Endothelial cell of umbilical vein (primary cell): ENCODE measurements around the gene MEIOB.

ENCODE experiments used
- EZH2 ChIP-seq: IDR thresholded peaks from 2 replicates; pipeline ENCODE4 v1.6.1; 2012; ENCODE audit warnings: borderline replicate concordance, low read depth, mild to moderate bottlenecking, moderate library complexity, low read length, inconsistent platforms; ENCODE audit not compliant: severe bottlenecking
- GATA2 ChIP-seq: IDR thresholded peaks from 2 replicates; pipeline ENCODE4 v1.7.0; 2011; ENCODE audit warnings: low read depth, mild to moderate bottlenecking, moderate library complexity, mixed read lengths, low read length; ENCODE audit not compliant: insufficient read length, insufficient read depth
- MYC ChIP-seq: IDR thresholded peaks from one replicate; pipeline ENCODE4 v1.6.1; 2011; ENCODE audit warnings: mild to moderate bottlenecking, low read depth, low read length
- POLR2AphosphoS5 ChIP-seq: IDR thresholded peaks from 2 replicates; pipeline ENCODE4 v1.6.1; 2012; ENCODE audit warnings: low read depth, mild to moderate bottlenecking, control low read depth, low read length, moderate library complexity; ENCODE audit not compliant: insufficient read depth
- TF ChIP-seq, protein P1 (sequence below), 2 donors: IDR thresholded peaks; 1 replicate in 1 of 2; 2 replicates in 1 of 2; pipeline ENCODE4 v1.5.1; 2011; ENCODE audit warnings: low read length in 2 of 2, mild to moderate bottlenecking in 2 of 2, moderate library complexity in 2 of 2, control low read depth in 1 of 2, inconsistent platforms in 1 of 2, low read depth in 1 of 2; ENCODE audit not compliant: insufficient read depth in 1 of 2; ENCODE audit errors: extremely low read depth in 1 of 2
- TF ChIP-seq, protein P2 (sequence below): IDR thresholded peaks from 2 replicates; pipeline ENCODE4 v1.6.1; 2011; ENCODE audit not compliant: insufficient read depth, insufficient read length

DNA sequence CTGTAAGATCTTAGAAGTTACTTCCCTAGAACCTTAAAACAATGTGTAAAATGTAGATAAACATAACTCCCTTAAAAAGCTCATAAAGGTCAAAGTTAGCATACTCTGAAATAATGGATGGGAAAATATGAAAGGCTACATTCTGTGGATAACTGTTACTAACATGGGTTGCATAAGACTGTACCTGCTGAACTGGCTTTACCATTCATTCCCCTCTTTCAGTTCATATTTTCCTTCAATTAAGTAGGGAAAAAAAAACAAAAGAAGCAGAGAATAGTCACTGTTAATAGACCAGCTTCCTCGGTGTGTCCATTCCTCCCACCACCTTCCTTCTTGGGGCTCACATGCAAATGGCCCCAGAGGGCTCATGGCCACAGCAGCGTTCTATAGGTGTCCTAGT is 7.5 kb upstream of the MEIOB start:
- TF ChIP-seq GATA2 = no peak
- TF ChIP-seq MYC = no peak
- TF ChIP-seq, protein P1, sequence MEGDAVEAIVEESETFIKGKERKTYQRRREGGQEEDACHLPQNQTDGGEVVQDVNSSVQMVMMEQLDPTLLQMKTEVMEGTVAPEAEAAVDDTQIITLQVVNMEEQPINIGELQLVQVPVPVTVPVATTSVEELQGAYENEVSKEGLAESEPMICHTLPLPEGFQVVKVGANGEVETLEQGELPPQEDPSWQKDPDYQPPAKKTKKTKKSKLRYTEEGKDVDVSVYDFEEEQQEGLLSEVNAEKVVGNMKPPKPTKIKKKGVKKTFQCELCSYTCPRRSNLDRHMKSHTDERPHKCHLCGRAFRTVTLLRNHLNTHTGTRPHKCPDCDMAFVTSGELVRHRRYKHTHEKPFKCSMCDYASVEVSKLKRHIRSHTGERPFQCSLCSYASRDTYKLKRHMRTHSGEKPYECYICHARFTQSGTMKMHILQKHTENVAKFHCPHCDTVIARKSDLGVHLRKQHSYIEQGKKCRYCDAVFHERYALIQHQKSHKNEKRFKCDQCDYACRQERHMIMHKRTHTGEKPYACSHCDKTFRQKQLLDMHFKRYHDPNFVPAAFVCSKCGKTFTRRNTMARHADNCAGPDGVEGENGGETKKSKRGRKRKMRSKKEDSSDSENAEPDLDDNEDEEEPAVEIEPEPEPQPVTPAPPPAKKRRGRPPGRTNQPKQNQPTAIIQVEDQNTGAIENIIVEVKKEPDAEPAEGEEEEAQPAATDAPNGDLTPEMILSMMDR (IDR thresholded peaks at IDR 0.05; ENCODE audit: extremely low read depth in 1 of 2, insufficient read depth in 1 of 2, low read depth in 1 of 2, low read length in 2 of 2) = no peak
- no peak for TF ChIP-seq EZH2
- no peak for TF ChIP-seq POLR2AphosphoS5
- TF ChIP-seq, protein P2, sequence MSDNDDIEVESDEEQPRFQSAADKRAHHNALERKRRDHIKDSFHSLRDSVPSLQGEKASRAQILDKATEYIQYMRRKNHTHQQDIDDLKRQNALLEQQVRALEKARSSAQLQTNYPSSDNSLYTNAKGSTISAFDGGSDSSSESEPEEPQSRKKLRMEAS = no peak
